H9 (cell line): Measurements from ENCODE around the gene MYO15B. TPM values are rescaled to one million over a fixed set of nuclear protein-coding genes. Genes with fewer than 3 reads are reported as not detected.
A peak's percentile ranks its signal among the peaks of the same experiment; 100 is the strongest.

ENCODE experiments used
- DNase-seq: peaks from one replicate; pipeline ENCODE4 v3.0.0-alpha.2; 2017
- H2AFZ ChIP-seq: one replicate; pipeline ENCODE4 v1.6.1; 2013; ENCODE audit warnings: mild to moderate bottlenecking, low read length, control low read depth, moderate library complexity
- H2AK5ac ChIP-seq: 2 replicates; pipeline ENCODE4 v1.6.1; 2013; ENCODE audit warnings: low read length, control low read depth, mixed read lengths; ENCODE audit not compliant: insufficient read length
- H2BK120ac ChIP-seq: one replicate; pipeline ENCODE4 v1.6.1; 2013; ENCODE audit warnings: low read depth, mild to moderate bottlenecking, low read length, control low read depth, inconsistent platforms; ENCODE audit not compliant: poor library complexity, severe bottlenecking
- H2BK12ac ChIP-seq: 2 replicates; pipeline ENCODE4 v1.6.1; 2013; ENCODE audit warnings: low read length, control low read depth, mixed read lengths, low read depth; ENCODE audit not compliant: insufficient read length
- H2BK15ac ChIP-seq: 2 replicates; pipeline ENCODE4 v1.6.1; 2013; ENCODE audit warnings: low read depth, low read length, control low read depth
- H2BK20ac ChIP-seq: one replicate; pipeline ENCODE4 v1.6.1; 2013; ENCODE audit warnings: low read depth, mild to moderate bottlenecking, low read length, control low read depth, inconsistent platforms; ENCODE audit not compliant: poor library complexity, severe bottlenecking
- H2BK5ac ChIP-seq: 2 replicates; pipeline ENCODE4 v1.6.1; 2013; ENCODE audit warnings: low read length, control low read depth, mixed read lengths; ENCODE audit not compliant: insufficient read length
- H3K14ac ChIP-seq: 2 replicates; pipeline ENCODE4 v1.6.1; 2013; ENCODE audit warnings: low read length, control low read depth; ENCODE audit not compliant: insufficient read depth
- H3K18ac ChIP-seq: 2 replicates; pipeline ENCODE4 v1.6.1; 2013; ENCODE audit warnings: low read depth, mild to moderate bottlenecking, mixed read lengths, low read length, control low read depth; ENCODE audit not compliant: insufficient read length
- H3K23ac ChIP-seq: 2 replicates; pipeline ENCODE4 v1.6.1; 2013; ENCODE audit warnings: low read length, control low read depth, mixed read lengths, low read depth; ENCODE audit not compliant: insufficient read length
- H3K23me2 ChIP-seq: 2 replicates; pipeline ENCODE4 v1.6.1; 2013; ENCODE audit warnings: low read depth, mild to moderate bottlenecking, mixed read lengths, low read length, control low read depth; ENCODE audit not compliant: insufficient read length, poor library complexity, severe bottlenecking
- H3K27ac ChIP-seq: 2 replicates; pipeline ENCODE4 v1.5.1; 2013; ENCODE audit warnings: low read length, control low read depth, mixed read lengths, low read depth; ENCODE audit not compliant: insufficient read length
- H3K27me3 ChIP-seq: 2 replicates; pipeline ENCODE4 v1.6.1; 2013; ENCODE audit warnings: low read length, control low read depth, inconsistent platforms; ENCODE audit not compliant: insufficient read depth
- H3K4ac ChIP-seq: 2 replicates; pipeline ENCODE4 v1.6.1; 2013; ENCODE audit warnings: low read depth, mild to moderate bottlenecking, control low read depth, inconsistent platforms, low read length, moderate library complexity
- H3K4me1 ChIP-seq: 2 replicates; pipeline ENCODE4 v1.6.1; 2013; ENCODE audit warnings: low read length, control low read depth, inconsistent platforms; ENCODE audit not compliant: insufficient read depth
- H3K4me2 ChIP-seq: 2 replicates; pipeline ENCODE4 v1.6.1; 2013; ENCODE audit warnings: low read length, control low read depth, mixed read lengths; ENCODE audit not compliant: insufficient read length, insufficient read depth
- H3K56ac ChIP-seq: 2 replicates; pipeline ENCODE4 v1.6.1; 2013; ENCODE audit warnings: low read depth, mild to moderate bottlenecking, mixed read lengths, low read length, control low read depth; ENCODE audit not compliant: insufficient read length
- H3K79me1 ChIP-seq: 2 replicates; pipeline ENCODE4 v1.6.1; 2013; ENCODE audit warnings: low read depth, mild to moderate bottlenecking, moderate library complexity, low read length, control low read depth, inconsistent platforms; ENCODE audit not compliant: insufficient read depth, poor library complexity, severe bottlenecking
- H3K79me2 ChIP-seq: 2 replicates; pipeline ENCODE4 v1.6.1; 2013; ENCODE audit warnings: low read length, control low read depth, inconsistent platforms; ENCODE audit not compliant: insufficient read depth
- H3K9ac ChIP-seq: 2 replicates; pipeline ENCODE4 v1.6.1; 2013; ENCODE audit warnings: low read length, control low read depth, mixed read lengths; ENCODE audit not compliant: insufficient read length; ENCODE audit errors: extremely low read depth
- H3K9me3 ChIP-seq: one replicate; pipeline ENCODE4 v1.6.1; 2013; ENCODE audit warnings: low read depth, low read length, inconsistent platforms; ENCODE audit not compliant: control insufficient read depth
- H3T11ph ChIP-seq: one replicate; pipeline ENCODE4 v1.6.1; 2013; ENCODE audit warnings: mild to moderate bottlenecking, low read length, control low read depth, inconsistent platforms
- H4K20me1 ChIP-seq: one replicate; pipeline ENCODE4 v1.6.1; 2013; ENCODE audit not compliant: control insufficient read depth, insufficient read length, insufficient read depth
- H4K5ac ChIP-seq: 2 replicates; pipeline ENCODE4 v1.6.1; 2013; ENCODE audit warnings: low read depth, mild to moderate bottlenecking, mixed read lengths, low read length, control low read depth; ENCODE audit not compliant: insufficient read length
- H4K8ac ChIP-seq: replicated peaks from 2 replicates; pipeline ENCODE4 v1.6.1; 2013; ENCODE audit warnings: low read length, control low read depth, mixed read lengths, low read depth; ENCODE audit not compliant: insufficient read length
- H4K91ac ChIP-seq: 2 replicates; pipeline ENCODE4 v1.6.1; 2013; ENCODE audit warnings: low read depth, mild to moderate bottlenecking, moderate library complexity, mixed read lengths, low read length, control low read depth; ENCODE audit not compliant: insufficient read length
- H3K27ac Mint-ChIP-seq, 3 experiments: 2 replicates in 2 of 3; 3 replicates in 1 of 3; pipeline ENCODE4 v1.8.0; 2020 to 2021; ENCODE audit warnings: mixed read lengths in 3 of 3, mild to moderate bottlenecking in 1 of 3, moderate library complexity in 1 of 3
- H3K27me3 Mint-ChIP-seq: 2 replicates; pipeline ENCODE4 v1.8.0; 2021; ENCODE audit warnings: low read depth, mild to moderate bottlenecking, moderate library complexity, mixed read lengths
- H3K36me3 Mint-ChIP-seq, 3 experiments: 2 replicates in 2 of 3; 3 replicates in 1 of 3; pipeline ENCODE4 v1.8.0; 2020 to 2021; ENCODE audit warnings: low read depth in 3 of 3, mixed read lengths in 3 of 3; ENCODE audit not compliant: insufficient read depth in 1 of 3
- H3K4me1 Mint-ChIP-seq, 2 experiments: 2 replicates each; pipeline ENCODE4 v1.8.0; 2020; ENCODE audit warnings: mixed read lengths in 2 of 2
- H3K4me3 Mint-ChIP-seq, 2 experiments: 2 replicates in 1 of 2; 3 replicates in 1 of 2; pipeline ENCODE4 v1.8.0; 2020 to 2021; ENCODE audit warnings: mild to moderate bottlenecking in 2 of 2, mixed read lengths in 2 of 2, moderate library complexity in 1 of 2
- H3K9me3 Mint-ChIP-seq, 2 experiments: 2 replicates in 1 of 2; 3 replicates in 1 of 2; pipeline ENCODE4 v1.8.0; 2020; ENCODE audit warnings: mild to moderate bottlenecking in 2 of 2, mixed read lengths in 2 of 2, moderate library complexity in 1 of 2
- WGBS: extraction: QIAGEN DNeasy Blood & Tissue Kit; methylation state at CpG from one replicate; pipeline ENCODE4 v1.1.7; 2013; ENCODE audit warnings: missing lambda C conversion rate, low lambda C conversion rate, mixed read lengths; ENCODE audit not compliant: insufficient read length; ENCODE audit errors: extremely low coverage; 5-methylcytosine and 5-hydroxymethylcytosine counted together
- total RNA-seq: library from RNA; stranded (reverse); gene quantifications from 2 replicates; pipeline ENCODE4 v1.2.1, GENCODE V29; 2021
- TF ChIP-seq, protein P1 (sequence below): fragments of 200-600 bp; sonication (generic); conservative IDR thresholded peaks from 3 replicates; pipeline ENCODE4 v1.8.0; 2021; ENCODE audit warnings: antibody characterized with exemption, mild to moderate bottlenecking

MYO15B gene
- total RNA-seq, 1 experiment from 2014 or later, result 41.9 TPM

DNA sequence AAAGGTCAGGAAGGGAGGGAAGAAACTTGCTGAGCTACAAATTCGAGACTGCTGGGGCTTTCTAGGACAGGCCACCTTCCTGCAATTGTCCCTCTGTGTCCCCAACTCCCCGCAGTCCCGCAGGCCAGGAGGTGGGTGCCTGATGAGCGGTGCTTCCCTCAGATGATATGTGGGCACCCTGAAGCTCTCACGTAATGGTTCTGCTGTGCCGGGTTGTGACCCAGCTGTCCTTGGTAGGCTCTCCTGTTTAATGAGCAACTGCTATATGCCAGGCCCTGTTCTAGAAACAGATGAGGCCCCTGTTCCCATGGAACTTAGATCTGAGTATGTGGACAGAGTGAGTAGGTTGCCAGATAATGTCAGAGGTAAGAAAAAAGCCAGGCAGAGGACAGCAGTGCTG lies 22.0 kb upstream of the MYO15B start:
- Histone ChIP-seq H3K9ac (no peak overlapping the region), H3K9me3 (no peaks in the 10 kb centered on the region), H2AFZ (no peak overlapping the region), H2AK5ac (no peak overlapping the region), H2BK120ac (no peak overlapping the region), H2BK15ac (no peak overlapping the region), H3K4me1 (no peaks in the 10 kb centered on the region), H3K79me1 (no peaks in the 10 kb centered on the region), H3K27ac (no peak overlapping the region), H3K4ac (no peak overlapping the region), H3K27me3 (no peaks in the 10 kb centered on the region), H4K91ac (no peak overlapping the region), H2BK12ac (no peak overlapping the region), H4K8ac (no peak overlapping the region), H3K23ac (no peak overlapping the region), H3K56ac (no peak overlapping the region), H3K14ac (no peak overlapping the region), H2BK5ac (no peak overlapping the region), H3K79me2 (no peaks in the 10 kb centered on the region), H3K18ac (no peak overlapping the region), H3K23me2 (no peaks in the 10 kb centered on the region), H4K5ac (no peak overlapping the region), H3T11ph (no peak overlapping the region), H4K20me1 (no peaks in the 10 kb centered on the region), H3K4me2 (no peak overlapping the region), H2BK20ac (no peak overlapping the region)
- no peak overlapping the region for H3K4me3 Mint-ChIP-seq
- H3K4me1 Mint-ChIP-seq, result no peaks in the 10 kb centered on the region
- TF ChIP-seq, protein P1, sequence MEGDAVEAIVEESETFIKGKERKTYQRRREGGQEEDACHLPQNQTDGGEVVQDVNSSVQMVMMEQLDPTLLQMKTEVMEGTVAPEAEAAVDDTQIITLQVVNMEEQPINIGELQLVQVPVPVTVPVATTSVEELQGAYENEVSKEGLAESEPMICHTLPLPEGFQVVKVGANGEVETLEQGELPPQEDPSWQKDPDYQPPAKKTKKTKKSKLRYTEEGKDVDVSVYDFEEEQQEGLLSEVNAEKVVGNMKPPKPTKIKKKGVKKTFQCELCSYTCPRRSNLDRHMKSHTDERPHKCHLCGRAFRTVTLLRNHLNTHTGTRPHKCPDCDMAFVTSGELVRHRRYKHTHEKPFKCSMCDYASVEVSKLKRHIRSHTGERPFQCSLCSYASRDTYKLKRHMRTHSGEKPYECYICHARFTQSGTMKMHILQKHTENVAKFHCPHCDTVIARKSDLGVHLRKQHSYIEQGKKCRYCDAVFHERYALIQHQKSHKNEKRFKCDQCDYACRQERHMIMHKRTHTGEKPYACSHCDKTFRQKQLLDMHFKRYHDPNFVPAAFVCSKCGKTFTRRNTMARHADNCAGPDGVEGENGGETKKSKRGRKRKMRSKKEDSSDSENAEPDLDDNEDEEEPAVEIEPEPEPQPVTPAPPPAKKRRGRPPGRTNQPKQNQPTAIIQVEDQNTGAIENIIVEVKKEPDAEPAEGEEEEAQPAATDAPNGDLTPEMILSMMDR, result no peak
- no peak for DNase-seq
- WGBS, result no CpG with 5 or more reads among the region's 6 CpGs
- peak overlapping the region in 1 of 3 experiments; percentile 71; a peak in 2 of 7 replicates for H3K27ac Mint-ChIP-seq
- peaks cover 0 to 31% (median 16%) of the 10 kb centered on the region in 3 experiments; a peak in 5 of 7 replicates for H3K36me3 Mint-ChIP-seq
- H3K9me3 Mint-ChIP-seq, result no peaks in the 10 kb centered on the region
- no peaks in the 10 kb centered on the region for H3K27me3 Mint-ChIP-seq
